ENCODE measurements around the gene SRGAP1.

SRGAP1 gene

GRCh38 chr12:63942464-63943241 is 98.2 kb downstream of the SRGAP1 start:
- no peak overlapping the region for H3K4me3 ChIP-seq (ENCODE audit: low read depth, low read length)
- TF ChIP-seq CTCF (IDR thresholded peaks at IDR 0.05; ENCODE audit: low read depth, low read length), result no peak

- H3K4me3 ChIP-seq (ENCODE audit: low read depth, low read length), result no peak overlapping the region
- TF ChIP-seq CTCF (IDR thresholded peaks at IDR 0.05; ENCODE audit: low read depth, low read length), result no peak
Measured at GRCh38 chr12:63944034-63944579, 99.6 kb downstream of the SRGAP1 start.

- no peak overlapping the region for H3K4me3 ChIP-seq (ENCODE audit: low read depth, low read length)
- no peak for TF ChIP-seq CTCF (IDR thresholded peaks at IDR 0.05; ENCODE audit: low read depth, low read length)
Measured at GRCh38 chr12:63944586-63945228, 100.2 kb downstream of the SRGAP1 start.

- no peak for TF ChIP-seq CTCF (IDR thresholded peaks at IDR 0.05; ENCODE audit: low read depth, low read length)
- H3K4me3 ChIP-seq (ENCODE audit: low read depth, low read length), result no peak overlapping the region
Measured at GRCh38 chr12:63945777-63946176, 101.3 kb downstream of the SRGAP1 start.

- no peak overlapping the region for H3K4me3 ChIP-seq (ENCODE audit: low read depth, low read length)
- no peak for TF ChIP-seq CTCF (IDR thresholded peaks at IDR 0.05; ENCODE audit: low read depth, low read length)
Measured at GRCh38 chr12:63948211-63948610, 103.7 kb downstream of the SRGAP1 start.

- no peak overlapping the region for H3K4me3 ChIP-seq (ENCODE audit: low read depth, low read length)
- TF ChIP-seq CTCF (IDR thresholded peaks at IDR 0.05; ENCODE audit: low read depth, low read length), result no peak
Measured at GRCh38 chr12:63949902-63950301, 105.4 kb downstream of the SRGAP1 start.

- TF ChIP-seq CTCF (IDR thresholded peaks at IDR 0.05; ENCODE audit: low read depth, low read length), result no peak
Measured at GRCh38 chr12:63952995-63953394, 108.5 kb downstream of the SRGAP1 start.

More at GRCh38 chr12:63952995-63953394, 108.5 kb downstream of the SRGAP1 start:
- H3K4me3 ChIP-seq (ENCODE audit: low read depth, low read length), result no peak overlapping the region

Data from WI38 (cell line).